Activated CD8-positive, alpha-beta memory T cell treated with anti-CD3 and anti-CD28 coated beads for 24 hours (primary cell): ENCODE data around the gene MILR1.
"Not testable (repeated sequence)": the region's sequence is repeated elsewhere in the genome, so short reads cannot be mapped to it uniquely, and the experiment has no call there.

ENCODE experiments used
- DNase-seq: peaks from one replicate; pipeline ENCODE4 v3.0.0-alpha.2; 2020

The MILR1 gene, protein sequence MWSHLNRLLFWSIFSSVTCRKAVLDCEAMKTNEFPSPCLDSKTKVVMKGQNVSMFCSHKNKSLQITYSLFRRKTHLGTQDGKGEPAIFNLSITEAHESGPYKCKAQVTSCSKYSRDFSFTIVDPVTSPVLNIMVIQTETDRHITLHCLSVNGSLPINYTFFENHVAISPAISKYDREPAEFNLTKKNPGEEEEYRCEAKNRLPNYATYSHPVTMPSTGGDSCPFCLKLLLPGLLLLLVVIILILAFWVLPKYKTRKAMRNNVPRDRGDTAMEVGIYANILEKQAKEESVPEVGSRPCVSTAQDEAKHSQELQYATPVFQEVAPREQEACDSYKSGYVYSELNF

DNA sequence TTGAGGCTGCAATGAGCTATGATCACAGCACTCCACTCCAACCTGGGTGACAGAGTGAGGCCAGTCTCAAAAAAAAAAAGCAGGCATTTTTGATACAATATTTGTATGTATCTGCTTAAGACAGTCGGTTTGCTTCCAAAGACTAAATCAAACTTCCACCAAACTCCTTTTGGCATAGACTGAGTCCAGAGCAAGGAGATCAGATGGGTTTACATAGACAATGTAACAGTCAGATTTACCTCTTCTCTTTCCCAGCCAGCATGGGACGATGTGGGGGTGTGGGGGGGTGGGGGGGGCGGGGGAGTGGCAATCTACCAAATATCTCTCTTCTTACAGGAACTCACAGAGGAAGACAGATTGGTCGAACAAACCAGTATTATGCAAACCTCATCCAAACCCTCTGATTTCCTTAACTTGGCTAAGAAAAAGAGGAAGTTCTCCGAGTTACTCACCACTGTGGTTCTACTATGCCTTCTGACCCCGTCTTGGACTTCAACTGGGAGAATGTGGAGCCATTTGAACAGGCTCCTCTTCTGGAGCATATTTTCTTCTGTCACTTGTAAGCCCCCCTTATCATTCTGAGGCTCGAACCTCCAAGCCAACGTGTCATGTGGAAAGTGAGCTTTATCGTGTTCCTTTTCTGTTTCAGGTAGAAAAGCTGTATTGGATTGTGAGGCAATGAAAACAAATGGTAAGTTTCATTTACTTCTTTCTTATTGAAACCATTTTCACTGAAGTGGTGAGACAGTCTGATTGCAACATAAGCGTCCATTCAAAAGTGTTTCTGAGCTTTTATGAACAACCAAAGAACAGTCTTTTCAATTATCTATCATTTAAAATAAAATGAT is at the start of gene MILR1:
TSS of gene MILR1 (plus strand) at position 451 of the 848 bp plus-strand sequence. CDS start at position 505, 54 bp downstream.
- no peak for DNase-seq

DNA sequence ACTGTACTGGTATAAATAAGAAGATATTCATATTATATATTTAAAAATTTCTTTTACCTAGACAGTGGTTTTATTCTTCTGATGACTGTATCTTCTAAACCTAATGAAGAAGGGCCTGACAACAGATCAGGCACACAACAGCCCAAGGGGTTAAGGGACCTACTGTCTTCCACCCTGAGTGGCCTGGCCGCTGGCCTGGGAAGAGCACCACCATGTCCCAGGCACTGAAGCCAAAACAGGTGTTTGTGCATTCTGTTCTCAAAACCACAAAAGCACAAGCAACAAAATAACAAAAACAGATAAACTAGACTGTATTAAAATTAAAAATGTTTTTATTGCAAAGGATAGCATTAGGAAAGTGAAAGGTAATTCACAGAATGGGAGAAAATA is 49.2 kb upstream of the MILR1 start:
- DNase-seq: no peak

DNA sequence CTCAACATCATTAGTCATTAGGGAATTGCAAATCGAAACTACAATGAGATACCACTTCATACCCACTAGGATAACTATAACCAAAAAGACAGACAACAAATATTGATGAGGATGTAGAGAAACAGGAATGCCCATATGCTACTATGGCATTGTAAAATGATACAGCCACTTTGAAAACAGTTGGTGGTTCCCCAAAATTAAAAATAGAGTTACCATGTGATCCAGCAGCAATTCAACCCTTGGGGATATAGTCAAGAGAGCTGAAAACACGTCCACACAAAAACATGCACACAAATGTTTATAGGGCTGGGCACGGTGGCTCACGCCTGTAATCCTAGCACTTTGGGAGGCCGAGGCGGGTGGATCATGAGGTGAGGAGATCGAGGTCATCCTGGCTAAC is 48.3 kb upstream of the MILR1 start:
- DNase-seq: no peak

DNA sequence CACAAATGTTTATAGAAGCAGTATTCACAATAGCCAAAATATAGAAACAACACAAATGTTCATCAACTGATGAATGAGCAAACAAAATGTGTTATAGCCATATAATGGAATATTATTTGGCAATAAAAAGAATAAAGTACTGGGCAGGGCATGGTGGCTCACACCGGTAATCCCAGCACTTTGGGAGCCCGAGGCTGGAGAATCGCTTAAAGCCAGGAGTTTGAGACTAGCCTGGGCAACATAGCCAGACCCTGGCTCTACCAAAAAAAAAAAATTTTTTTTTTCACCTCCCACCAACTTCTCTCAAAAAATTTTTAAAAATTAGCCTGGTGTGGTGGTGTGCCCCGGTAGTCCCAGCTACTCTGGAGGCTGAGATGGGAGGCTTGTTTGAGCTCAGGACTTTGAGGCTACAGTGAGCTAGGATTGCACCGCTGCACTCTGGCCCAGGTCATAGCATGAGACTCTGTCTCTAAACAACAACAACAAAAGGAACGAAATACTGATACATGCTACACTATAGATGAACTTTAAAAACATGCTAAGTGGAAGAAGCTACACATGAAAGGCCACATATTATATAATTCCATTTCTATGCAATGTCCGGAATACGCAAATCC is 47.6 kb upstream of the MILR1 start:
- DNase-seq: no peak

DNA sequence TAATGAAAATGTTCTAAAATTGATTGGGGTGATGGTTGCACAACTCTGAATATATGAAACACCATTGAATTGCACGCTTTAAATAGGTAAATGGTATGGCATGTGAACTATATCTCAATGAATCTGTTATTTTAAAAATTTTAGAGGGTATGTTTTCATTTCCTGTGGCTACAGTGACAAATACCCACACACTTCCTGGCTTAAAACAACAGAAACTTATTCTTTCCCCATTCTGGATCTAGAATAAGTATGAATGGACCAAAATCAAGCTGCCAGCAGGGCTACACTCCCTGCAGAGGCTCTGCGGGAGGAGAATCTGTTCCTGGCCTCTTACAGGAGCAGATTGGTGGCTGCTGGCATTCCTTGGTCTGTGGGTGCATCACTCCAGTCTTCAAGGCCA is 47.0 kb upstream of the MILR1 start:
- no peak for DNase-seq

DNA sequence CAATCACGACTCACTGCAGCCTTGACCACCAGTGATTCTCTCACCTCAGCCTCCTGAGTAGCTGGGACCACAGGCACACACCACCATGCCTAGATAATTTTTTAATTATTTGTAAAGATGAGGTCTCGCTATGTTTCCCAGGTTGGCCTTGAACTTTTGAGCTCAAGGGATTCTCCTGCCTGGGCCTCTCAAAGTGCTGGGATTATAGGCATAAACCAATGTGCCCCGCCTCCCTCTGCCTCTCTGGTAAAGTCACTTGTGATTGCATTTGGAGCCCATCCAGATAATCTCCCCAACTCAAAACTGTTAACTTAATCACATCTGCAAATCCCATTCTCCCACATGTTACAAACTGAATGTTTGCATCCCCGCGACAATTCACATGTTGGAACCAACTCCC is 46.4 kb upstream of the MILR1 start:
- DNase-seq: no peak

DNA sequence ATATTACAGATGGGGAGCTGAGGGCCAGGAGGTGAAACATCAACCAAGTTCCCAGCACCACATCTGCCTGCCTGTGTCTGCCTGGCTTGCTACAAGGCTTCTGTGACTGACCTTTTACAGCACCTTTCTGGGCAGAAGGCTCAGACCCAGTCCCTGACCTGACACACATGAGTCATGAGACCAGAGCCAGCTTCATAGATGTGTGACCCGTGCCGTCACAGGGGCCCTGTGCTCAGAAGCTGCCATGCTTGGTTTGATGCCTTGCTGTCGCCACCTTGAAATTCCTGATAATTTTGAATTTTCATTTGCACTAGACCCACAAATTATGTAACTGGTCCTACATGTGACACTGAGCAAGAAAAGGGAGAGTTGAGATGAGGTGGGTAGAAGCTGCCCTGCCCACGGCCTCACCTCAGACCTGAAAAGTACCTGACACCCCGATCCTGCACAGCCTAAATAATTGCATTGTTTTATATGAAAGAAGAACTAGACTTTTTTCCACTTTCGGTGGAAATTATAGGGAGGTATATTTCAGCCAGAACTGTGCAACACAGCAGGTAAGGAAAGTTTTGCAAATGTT is 44.9 kb upstream of the MILR1 start:
- no peak for DNase-seq

DNA sequence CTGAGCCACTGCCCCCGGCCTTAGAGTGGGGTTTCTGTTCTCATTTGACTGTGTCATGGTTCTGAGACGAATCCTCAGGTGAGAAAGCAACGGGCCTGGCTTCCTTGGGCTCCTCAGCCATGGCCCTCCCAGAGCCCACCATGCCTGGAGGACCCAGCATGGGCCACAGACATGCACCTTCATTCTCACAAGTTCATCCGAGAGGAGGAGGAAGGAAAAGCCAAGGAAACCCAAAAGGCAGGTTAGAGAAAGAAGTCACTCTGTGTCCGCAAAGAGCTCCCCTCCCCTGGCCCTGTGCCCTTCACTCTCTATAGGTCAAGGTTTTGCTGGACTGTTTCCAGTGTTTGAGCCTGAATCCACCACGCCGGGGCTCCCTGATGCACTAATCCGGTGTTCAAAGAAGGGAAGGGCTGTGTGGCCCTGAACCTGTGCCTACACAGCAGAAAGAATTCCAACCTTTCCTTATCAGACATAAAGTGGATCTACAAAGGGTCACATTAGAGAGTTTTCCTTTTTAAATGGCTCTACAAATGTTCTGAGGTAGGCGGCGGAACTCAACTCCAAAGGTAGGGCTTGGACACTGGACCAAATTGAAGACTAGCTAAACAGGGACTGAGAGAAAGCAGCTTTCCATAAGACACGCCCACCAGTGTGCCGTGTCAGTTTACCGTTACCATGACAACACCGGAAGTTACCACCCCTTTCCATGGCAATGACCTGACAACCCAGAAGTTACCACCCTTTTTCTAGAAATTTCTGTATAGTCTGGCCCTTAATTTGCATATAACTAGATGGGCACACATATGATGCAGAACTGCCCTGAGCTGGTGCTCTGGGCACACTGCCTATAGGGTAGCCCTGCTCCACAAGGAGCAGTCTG is 42.4 kb upstream of the MILR1 start:
- DNase-seq: no peak

DNA sequence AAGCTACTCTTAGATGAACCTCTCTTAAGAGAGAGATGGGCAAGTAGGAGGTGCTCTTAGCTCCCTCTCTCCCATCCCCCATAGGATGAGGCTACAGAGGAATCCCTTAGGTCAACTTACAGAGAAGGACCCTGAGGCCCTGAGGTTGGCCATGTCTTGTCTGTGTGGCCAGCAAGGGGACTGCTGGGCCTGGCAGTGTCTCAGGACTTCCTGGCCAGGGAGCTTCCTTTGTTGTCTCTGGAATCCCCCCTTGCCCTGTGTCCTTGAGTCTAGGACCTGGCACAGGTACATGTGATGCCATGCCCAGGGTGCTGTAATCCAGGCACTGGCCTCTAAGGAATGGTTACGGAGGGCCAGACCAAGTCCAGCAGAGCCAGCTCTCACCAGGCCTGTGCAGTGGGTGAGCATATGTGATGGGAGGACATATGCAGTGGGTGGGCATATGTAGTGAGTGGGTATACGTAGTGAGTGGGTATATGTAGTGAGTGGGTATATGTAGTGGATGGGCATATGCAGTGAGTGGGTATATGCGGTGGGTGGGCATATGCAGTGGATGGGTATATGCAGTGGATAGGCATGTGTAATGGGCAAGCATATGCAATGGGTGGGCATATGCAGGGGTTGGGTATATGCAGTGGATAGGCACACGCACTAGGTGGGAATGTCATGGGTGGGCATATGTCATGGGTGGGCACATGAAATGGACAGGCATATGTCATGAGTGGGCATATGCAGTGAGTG is 38.0 kb upstream of the MILR1 start:
- DNase-seq: no peak

DNA sequence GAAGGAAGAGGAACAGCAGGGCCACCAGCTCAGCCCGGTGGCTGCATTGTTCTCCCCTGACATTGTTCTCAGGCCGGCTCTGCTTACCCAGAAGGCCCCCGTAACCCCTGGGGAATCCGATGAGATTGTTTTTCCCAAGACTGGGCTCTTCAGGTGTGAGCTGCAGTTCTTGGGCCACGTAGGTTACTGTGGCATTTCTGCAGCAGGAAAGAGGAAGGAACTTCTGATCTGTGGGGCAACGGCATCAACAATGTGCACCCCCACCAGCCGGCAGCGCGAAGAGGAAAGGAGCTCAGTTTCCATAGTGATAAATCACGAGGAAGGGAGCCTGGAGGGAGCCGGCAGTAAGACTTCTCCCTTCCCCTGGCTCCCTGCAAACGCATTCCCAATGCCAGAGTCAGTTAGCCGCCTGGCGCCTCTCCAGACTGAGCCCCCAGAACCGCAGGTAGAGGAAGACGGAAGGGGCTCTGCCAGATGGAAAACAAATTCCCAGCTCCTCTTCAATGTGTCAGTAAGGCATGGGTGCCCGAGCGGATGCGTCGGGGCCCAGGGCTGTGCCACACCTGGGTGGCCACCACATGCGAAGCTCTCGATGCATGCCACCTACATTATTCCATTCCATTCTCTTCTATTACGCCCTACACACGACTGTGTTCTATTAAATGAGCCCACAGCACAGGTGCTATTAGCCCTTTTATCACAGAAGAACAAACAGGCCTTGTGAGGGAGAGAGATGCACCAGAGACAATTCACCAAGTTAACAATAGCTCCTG is 36.7 kb upstream of the MILR1 start:
- peak; percentile 60 for DNase-seq

DNA sequence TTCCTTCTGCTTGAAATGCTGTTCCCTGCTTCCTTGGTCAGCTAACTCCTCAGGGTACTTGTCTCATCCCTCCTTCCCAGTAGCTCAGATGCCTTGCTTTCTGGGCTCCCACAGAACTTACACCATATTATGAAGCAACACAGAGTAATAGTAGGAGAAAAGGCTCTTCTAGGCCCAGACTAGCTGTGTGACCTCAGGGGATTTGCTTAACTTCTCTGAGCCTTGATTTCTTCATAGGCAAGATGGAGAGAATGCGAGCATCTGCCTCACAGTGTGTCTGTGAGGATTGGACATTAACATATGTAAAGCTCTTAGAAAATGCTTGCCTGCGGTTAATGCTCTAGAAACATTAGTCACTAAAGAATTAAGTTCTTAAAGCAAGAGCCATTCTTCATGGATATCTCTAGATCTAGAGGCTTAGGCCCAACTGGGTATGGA is 36.0 kb upstream of the MILR1 start:
- no peak for DNase-seq

DNA sequence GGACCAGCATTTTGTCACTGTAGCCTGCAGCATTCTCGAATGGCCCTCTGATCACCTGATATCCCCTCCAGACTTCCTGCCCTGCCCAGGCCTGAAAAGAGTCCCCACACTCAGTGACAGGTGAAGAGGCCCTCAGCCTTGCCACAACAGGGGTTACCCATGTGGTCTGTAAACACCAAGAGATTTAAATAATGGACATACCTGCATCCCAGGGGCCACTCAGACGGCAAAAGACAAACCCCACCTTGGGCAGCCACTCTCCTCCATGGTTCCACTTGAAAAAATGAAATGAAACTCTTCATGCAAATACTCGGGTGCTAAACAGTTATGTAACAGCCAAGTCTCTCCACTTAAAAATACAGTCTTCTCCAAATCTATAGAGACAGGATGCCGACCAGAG is 35.4 kb upstream of the MILR1 start:
- no peak for DNase-seq

DNA sequence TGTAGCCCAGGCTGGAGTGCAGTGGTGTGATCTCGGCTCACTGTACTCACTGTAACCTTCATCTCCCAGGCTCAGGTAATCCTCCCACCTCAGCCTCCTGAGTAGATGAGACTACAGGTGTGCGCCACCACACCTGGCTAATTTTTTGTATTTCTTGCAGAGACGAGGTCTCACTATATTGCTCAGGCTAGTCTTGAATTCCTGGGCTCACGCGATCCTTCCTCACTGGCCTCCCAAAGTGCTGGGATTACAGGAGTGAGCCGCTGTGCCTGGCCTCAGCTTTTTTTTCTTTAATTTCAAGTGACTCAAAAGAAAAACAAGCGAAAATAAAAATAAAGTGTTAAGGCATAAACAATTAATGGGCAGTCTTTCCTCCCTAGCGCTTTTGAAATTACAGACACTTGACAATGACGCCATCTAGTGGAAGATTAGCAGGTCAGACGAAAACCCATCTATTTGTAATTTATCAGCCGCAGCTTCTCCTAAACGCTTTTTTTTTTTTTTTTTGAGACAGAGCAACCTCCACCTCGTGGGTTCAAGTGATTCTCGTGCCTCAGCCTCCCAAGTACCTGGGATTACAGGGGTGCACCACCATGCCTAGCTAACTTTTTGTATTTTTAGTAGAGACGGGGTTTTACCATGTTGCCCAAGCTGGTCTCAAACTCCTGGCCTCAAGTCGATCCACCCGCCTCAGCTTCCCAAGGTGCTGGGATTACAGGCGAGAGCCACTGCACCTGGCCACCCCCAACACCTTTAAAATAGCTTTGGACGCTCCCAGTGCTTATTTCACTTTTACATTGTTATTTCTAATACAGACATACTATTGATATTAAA is 30.2 kb upstream of the MILR1 start:
- no peak for DNase-seq

DNA sequence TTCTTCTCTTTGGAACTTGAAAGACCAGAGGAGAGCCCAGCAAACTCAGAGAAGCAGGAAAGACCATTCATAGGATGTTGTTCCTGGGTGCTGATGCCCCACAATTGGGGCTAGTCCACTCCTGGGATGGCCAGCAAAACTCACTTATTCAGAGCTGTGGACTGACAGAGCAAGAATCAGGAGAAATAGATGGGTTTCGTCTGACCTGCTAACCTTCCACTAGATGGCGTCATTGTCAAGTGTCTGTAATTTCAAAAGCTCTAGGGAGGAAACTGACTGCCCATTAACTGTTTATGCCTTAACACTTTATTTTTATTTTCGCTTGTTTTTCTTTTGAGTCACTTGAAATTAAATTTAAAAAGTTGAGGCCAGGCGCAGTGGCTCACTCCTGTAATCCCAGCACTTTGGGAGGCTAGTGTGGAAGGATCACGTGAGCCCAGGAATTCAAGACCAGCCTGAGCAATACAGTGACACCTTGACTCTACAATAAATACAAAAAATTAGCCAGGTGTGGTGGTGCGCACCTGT is 28.7 kb upstream of the MILR1 start:
- peak; percentile 75 for DNase-seq

DNA sequence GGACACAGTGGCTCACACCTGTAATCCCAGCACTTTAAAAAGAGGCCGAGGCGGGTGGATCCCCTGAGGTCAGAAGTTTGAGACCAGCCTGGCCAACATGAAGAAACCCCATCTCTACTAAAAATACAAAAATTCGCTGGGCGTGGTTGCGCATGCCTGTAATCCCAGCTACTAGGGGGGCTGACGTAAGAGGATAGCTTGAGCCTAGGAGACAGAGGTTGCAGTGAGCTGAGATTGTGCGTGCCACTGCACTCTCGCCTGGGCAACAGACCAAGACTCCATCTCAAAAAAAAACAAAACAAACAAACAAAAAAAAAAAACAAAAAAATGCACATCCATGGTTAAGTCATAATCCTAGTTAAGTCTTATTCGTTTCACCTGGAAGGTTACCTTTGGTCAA is 26.8 kb upstream of the MILR1 start:
- DNase-seq: not testable (repeated sequence)

DNA sequence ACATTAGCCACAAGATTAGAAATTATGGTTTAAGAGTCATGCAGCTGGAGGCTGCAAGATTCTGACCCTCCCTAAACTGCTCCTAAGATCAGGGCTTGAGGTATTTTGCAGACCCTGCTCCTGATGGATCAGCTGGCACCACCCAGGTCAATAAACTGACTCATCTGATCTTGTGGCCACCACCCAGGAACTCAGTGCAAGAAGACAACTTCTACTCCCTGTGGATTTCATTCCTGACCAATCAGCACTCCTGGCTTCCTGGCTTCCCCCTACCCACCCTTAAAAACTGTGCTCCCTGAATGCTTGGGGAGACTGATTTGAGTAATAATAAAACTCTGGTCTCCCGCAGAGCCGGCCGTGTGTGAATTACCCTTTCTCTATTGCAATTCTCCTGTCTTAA is 25.0 kb upstream of the MILR1 start:
- DNase-seq: no peak

DNA sequence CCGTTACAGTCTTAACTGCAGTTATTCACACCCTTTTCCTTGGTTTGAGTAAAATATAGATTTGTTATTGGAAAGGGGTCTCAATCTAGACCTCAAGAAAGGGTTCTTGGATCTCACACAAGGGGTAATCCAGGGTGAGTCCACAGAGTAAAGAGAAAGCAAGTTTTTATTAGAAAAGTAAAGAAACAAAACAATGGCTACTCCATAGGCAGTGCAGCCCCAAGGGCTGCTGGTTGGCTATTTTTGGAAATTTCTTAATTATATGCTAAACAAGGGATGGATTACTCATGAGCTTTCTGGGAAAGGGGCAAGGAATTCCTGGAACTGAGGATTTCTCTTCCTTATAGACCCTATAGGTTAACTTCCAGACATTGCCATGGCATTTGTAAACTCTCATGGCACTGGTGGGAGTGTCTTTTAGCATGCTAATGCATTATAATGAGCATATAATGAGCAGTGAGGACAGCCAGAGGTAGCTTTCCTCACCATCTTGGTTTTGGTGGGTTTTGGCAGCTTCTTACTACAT is 24.5 kb upstream of the MILR1 start:
- no peak for DNase-seq

DNA sequence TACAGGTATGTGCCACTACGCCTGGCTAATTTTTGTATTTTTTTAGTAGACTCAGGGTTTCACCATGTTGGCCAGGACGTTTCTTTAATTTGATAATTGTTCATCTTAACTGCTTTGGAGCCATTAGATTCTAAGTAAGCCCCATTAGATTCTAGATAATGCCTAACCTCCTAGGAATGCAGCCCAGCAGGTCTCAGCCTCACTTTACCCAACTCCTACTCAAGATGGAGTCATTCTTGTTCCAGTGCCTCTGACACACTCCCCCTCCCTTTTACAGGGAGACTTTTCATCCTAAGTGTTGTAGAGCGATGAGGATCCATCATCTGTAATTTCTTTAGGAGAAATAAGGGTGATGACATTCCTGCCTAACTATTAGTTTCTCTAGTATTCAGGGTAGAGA is 23.7 kb upstream of the MILR1 start:
- DNase-seq: no peak

DNA sequence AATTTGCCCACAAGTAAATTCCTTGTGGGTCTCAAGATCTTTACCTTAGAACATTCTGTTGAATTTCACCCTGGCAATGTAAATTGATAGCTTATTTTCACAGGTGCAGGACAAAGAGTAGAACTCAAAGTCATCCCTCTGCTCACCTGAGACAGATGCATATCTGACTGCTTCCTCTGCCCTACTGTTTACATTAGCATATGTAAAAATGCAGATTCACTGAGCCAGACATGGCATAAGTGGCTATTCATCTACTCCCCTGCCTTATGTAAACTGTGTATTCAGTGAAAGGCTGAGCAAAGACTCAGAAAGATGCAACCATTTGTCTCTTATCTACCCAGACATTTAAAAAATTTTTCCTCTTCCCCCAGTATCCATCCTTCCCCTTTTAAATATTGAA is 22.3 kb upstream of the MILR1 start:
- DNase-seq: no peak
